Measurements from ENCODE around the gene SEC23A.

SEC23A gene

DNA sequence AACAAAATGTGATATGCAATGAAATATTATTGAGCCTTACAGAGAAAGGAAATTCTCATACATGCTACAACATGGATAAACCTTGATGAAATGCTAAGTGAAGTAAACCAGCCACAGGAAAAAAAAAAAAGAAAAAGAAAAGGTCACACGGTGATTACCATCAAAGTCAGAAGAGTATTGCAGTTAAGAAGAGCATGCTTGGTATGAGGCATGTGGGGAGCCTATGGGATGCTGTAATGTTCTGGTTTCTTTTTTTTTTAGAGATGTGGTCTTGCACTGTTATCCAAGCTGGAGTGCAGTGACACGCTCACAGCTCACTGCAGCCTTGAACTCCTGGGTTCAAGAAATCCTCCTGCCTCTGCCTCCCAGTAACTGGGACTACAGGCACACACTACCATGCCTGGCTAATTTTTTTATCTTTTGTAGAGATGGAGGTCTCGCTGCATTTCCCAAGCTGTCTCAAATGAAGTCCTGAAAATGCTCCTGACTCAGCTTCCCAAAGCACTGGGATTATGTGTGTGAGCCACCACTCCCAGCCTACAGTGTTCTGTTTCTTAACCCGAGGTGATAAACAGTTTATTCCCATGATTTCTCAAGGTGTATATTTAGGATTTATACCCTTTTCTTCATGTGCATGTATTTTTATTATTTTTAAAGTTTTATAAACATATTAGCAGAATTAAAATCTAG, 96.2 kb downstream of the SEC23A start:
- no peak for DNase-seq
- intact Hi-C loops (cut with DNase I) = no loop called here

DNA sequence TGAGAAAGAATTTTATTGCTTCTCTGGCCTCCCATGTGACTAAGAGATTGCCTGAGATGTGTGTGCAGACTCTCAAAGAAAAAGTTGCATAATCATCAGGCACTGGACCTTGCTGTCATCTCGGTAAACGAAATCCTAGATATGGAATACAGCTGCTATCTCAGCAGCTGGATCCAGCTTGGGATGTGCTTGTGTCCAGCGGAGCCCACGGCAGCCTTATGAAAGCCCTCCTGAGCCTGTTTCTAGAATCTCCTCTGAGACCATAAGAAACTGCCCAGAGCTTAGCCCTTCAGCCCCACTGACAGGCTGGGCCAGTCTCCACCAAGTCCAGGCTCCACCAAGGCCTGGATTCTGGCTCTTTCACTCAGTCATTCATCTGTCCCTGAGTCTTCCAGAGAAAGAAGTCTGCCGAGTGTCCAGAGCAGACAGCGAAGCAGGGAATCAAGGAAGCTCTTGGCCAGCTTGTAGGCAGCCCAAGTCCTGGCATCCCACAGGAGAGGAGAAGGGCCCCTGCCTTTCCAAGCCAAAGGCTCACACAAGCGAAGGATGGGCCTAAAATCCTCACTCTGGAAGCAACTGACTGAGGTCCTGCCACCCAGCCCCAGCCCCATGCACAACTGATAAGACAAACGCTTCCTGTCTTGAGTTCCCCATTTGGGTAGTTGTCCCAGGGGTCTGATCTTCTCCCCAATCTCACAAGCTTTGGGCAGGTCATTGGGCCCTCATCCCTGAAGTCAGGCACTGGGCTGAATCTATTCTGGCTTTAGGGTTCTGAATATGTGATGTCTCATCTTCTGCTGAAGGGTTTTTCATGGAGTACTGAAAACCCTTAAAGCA, 97.8 kb downstream of the SEC23A start:
- intact Hi-C loops (cut with DNase I) = no loop called here
- no peak for DNase-seq

DNA sequence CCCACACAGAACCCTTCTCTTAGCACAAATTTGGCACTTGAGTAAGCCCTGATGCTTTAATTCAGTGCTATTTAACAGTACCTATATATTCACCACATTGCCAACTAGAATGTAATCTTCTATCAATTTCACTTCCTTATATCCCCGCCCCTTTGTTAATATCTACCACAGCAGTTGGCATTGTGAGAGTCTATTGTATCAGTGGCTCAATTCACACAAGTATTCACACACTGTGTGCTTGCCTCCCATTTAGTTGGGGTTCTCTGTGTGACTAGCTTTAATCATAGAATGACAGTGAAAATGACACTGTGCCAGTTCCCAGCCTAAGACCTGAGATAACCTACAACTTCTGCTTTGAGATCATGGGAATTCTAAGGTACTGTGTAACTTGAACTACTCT, 103.1 kb downstream of the SEC23A start:
- DNase-seq = no peak
- intact Hi-C loops (cut with DNase I) = no loop called here

DNA sequence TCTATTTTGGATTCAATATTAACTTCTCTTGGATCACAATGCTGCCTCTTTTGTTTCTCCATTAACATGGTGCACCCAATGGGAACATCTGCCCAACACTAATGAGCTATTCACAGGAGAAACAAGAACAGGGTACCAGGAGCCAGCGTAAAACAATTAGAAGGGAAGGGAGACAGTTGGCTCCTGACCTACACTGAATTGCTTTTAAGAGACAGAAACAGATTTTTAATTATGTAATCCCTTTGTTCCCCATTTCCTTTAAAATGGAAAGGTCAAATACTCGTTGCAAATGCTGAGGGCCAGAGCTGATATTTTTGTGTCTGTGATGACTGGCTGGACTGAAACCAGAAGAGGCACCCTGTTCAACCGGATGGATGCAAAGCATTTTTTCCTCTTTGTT, 108.3 kb downstream of the SEC23A start:
- no peak for DNase-seq
- intact Hi-C loops (cut with DNase I) = no loop called here

DNA sequence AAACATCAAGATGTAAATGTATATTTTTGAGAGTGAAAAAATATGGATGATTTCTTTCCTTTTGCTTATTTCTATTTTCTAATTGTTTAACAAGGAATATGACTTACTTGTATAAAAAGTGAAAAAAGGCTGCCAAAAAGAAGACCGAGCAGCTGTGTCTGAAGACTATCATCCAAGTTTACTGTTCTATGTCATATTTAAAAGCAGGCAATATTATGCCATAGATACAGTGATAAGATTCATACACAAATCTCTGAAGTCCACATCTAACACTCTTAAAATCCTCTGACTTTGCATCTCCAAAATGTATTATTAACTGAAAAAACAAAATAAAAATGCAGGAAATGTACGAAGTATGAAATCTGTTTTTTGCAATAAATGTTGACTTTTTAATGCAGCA, 109.1 kb downstream of the SEC23A start:
- intact Hi-C loops (cut with DNase I) = no loop called here
- DNase-seq = no peak

DNA sequence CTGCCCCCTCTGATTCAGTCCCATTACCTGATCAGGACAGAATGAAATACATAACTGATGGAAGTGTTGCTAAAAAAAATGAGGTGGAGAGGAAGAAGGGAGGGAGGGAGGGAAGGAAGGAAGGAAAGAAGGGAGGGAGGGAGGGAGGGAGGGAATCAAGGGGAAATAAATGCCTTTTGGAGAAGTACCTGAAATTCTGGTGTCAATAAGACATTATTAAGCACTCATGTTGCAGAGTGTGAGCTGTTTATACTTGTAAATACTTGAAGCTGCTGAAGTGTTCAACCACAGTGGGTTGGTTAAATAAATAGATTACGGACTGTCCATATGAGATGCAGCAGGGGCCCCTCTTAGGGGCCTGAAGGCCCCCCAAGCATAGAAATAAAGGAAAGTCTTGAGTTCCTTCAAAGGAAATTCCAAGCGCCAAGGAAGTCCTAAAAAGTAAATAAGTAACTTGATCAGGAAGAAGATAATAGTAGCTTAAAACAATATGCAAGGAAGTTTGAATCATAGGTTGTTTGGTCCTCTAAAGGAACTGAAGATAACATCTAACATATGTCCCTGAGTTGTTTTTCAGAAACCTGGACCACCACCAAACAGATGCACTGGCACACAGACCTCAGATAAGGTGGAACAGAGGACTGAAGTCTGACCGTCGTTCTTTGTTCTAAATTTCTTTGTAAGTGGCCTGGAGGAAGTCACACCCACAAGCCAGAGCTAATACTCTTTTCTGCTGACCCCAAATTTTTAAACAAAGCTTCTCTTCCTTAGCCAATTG, 110.8 kb downstream of the SEC23A start:
- no peak for DNase-seq
- intact Hi-C loops (cut with DNase I) = no loop called here

DNA sequence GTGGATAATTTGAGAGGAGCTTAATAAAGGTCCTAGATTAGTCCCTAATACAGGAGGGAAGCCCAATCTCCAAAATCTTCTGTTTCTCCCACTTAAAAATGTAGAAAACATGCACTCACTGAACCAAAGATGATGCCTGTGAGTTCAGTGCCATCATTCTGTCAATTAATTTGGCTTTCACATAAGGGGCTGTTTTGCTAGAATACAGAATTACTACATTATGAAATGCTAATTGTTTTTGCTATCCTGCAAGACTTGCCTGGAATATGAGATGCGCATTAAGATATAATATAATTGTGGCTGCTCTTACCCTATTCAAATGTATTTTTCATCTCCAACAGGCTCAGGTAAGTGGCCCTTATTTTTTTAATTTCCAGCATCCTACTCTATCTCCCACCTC, 111.7 kb downstream of the SEC23A start:
- DNase-seq = no peak
- intact Hi-C loops (cut with DNase I) = no loop called here

DNA sequence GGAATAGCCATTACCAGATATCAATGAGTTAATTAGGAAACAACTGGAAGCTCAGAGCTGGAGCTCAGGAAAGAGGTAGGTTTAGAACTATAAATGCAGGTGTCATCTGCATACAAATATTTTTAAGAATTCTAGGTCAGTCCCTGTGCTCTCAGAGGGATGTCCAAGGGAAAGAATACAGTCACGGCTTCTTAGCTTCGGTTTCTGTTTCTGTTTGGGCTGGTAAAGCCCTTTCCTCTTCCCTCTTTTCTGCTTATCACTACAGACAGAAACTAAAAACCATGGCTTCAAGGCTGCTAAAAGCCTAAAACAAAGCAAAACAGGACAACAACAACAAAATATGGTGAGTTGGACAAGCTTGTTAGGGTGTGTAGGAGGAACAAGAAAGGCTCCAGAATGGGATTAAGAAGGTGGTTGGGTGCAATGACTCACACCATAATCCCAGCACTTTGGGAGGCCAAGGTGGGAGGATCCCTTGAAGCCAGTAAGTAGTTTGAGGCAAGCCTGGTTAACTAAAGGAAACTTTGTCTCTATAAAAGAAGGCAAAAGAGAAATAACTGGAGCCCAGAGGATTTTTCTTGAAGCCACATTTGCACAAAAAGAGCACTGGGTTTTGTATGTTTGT, 113.0 kb downstream of the SEC23A start:
- no peak for DNase-seq
- intact Hi-C loops (cut with DNase I) = no loop called here

DNA sequence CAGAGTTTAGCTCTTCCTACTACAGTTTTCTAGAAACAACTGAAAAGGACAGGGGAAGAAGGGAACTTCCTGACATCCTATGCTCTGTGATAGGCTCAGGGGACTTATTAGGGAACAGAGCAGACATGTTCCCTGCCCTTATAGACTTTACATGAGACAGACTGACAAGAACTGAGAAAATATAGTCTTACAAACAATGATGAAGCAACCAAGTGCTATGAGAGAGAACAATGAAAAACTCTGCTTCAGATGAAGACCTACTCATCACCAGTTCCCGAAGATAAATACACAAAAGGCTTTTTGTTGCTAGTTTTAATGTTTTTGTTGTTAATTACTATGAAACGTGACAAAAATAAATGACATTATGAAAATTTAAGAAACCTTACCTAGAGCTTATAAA, 115.3 kb downstream of the SEC23A start:
- no peak for DNase-seq
- intact Hi-C loops (cut with DNase I) = no loop called here

DNA sequence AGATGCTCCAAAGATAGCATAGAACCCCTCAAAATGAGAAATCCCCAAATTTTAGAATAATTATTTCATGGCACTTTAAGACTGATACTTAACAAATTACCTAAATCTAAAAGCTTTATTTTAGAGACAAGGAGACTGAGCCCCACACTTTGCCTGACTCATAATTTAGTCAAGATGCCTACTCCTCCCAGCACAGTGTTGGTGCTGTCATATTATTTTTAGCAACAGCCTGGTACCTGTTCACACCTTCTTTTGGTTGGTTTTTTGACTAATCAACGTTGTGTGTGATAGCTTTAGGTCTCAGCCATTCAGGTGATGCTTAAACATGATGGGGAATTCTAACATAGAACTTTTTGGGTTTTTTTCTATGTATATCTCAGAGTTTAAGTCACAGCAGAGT, 120.2 kb downstream of the SEC23A start:
- intact Hi-C loops (cut with DNase I) = no loop called here
- peak in 8 of 42 donors; percentile 13 to 64 (median 32) for DNase-seq

DNA sequence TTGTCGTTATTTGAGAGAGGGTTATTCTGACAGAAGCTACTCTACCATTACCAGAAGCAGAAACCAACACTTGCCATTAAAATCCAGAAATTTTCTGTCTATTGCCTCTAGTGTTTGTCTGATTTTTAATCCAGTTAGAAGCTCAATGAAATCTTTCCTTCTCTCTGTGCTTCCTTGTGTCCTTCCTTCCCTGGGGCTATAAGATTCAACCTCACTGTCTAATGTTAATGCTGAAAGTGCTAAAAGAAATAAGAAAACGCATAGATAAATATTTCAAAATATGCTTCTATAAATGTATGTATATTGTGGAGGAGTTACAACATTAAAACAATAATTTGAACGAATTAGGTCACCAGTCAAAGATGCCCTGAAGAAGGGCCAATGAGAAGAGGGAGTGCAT, 120.8 kb downstream of the SEC23A start:
- no peak for DNase-seq
- intact Hi-C loops (cut with DNase I) = no loop called here

All from head of caudate nucleus (tissue), 42 donors.